Panc1 (cell line): ENCODE data around the gene TRPC3. TPM values are rescaled to one million over a fixed set of nuclear protein-coding genes. Genes with fewer than 3 reads are reported as not detected.

Experiments
- ATAC-seq: fragments of 200-7000 bp; cut with Tn5 transposase; 2 replicates; pipeline ENCODE4 v1.9.1; 2020; ENCODE audit warnings: mild to moderate bottlenecking, moderate library complexity
- BruUV-seq: library from RNA; stranded (reverse); fragments of 400-500 nt; replicated peaks from 2 replicates; lab custom pipeline; 2021; lab: Mats Ljungman, UMichigan
- CTCF ChIA-PET: fragments of 300-600 bp; sonication (Branson Sonifier 250); formaldehyde crosslinking; loops from one replicate; lab custom pipeline; 2022; ENCODE audit warnings: antibody characterized with exemption; lab: Charles Lee
- POLR2A ChIA-PET: fragments of 300-600 bp; sonication (Branson Sonifier 250); formaldehyde crosslinking; loops from one replicate; lab custom pipeline; 2022; ENCODE audit warnings: antibody characterized with exemption; lab: Charles Lee
- DNase-seq: peaks from one replicate; pipeline ENCODE4 v3.0.0-alpha.2; 2010; ENCODE audit warnings: low read depth, low spot score
- H3K27ac ChIP-seq: 2 replicates; pipeline ENCODE4 v1.5.1; 2011; ENCODE audit warnings: mild to moderate bottlenecking, low read length, inconsistent platforms
- H3K27me3 ChIP-seq: fragments of 200-500 bp; sonication (Bioruptor generic); 2 replicates; pipeline ENCODE4 v1.6.0; 2014; ENCODE audit warnings: low read length, inconsistent platforms; ENCODE audit not compliant: control insufficient read depth, insufficient read depth
- H3K36me3 ChIP-seq: fragments of 200-500 bp; sonication (Bioruptor generic); 2 replicates; pipeline ENCODE4 v1.5.1; 2014; ENCODE audit warnings: inconsistent platforms, mild to moderate bottlenecking, low read length, moderate library complexity; ENCODE audit not compliant: control insufficient read depth, insufficient read depth
- H3K4me1 ChIP-seq: 2 replicates; pipeline ENCODE4 v1.5.1; 2011; ENCODE audit warnings: inconsistent platforms, mild to moderate bottlenecking, low read length, moderate library complexity; ENCODE audit not compliant: control insufficient read depth, insufficient read depth
- H3K4me3 ChIP-seq, 2 experiments: 2 replicates each; pipeline ENCODE4 v1.5.1; 2011 to 2012; ENCODE audit warnings: low read depth in 2 of 2, low read length in 2 of 2, mild to moderate bottlenecking in 2 of 2, inconsistent platforms in 1 of 2, moderate library complexity in 1 of 2
- H3K9me3 ChIP-seq: fragments of 200-500 bp; sonication (Bioruptor generic); 2 replicates; pipeline ENCODE4 v1.5.1; 2014; ENCODE audit warnings: low read depth, mild to moderate bottlenecking, inconsistent platforms, low read length, moderate library complexity; ENCODE audit not compliant: control insufficient read depth, insufficient read depth
- CTCF ChIP-seq: fragments of 450-650 bp; IDR thresholded peaks from 2 replicates; pipeline ENCODE4 v1.5.1; 2017; ENCODE audit warnings: mild to moderate bottlenecking
- POLR2AphosphoS5 ChIP-seq: IDR thresholded peaks from 2 replicates; pipeline ENCODE4 v1.6.1; 2012; ENCODE audit warnings: mild to moderate bottlenecking, low read depth, low read length, moderate library complexity
- REST ChIP-seq, 2 experiments: IDR thresholded peaks; 2 replicates each; pipeline ENCODE4 v1.6.1; 2011 to 2012; ENCODE audit warnings: low read depth in 2 of 2, control low read depth in 1 of 2, low read length in 1 of 2, mild to moderate bottlenecking in 1 of 2, moderate library complexity in 1 of 2; ENCODE audit not compliant: insufficient read depth in 1 of 2
- SIN3A ChIP-seq: IDR thresholded peaks from 2 replicates; pipeline ENCODE4 v1.6.1; 2012; ENCODE audit warnings: low read depth, mild to moderate bottlenecking, low read length, moderate library complexity, borderline replicate concordance; ENCODE audit not compliant: insufficient read depth
- TCF7L2 ChIP-seq: IDR thresholded peaks from 2 replicates; pipeline ENCODE4 v1.6.1; 2011; ENCODE audit warnings: mild to moderate bottlenecking, low read depth, low read length, inconsistent platforms
- in situ Hi-C: cut with HindIII; loops from 2 replicates; pipeline ENCODE4 v1.10.0; 2016; ENCODE audit warnings: low sequenced_read_pairs, low pct_unique_long_range_greater_than_20kb
- intact Hi-C: fragments of 100-400 bp; cut with micrococcal nuclease; formaldehyde crosslinking; loops from one replicate; pipeline ENCODE4 v1.10.0; 2022; ENCODE audit not compliant: unreplicated experiment
- total RNA-seq: library from RNA; stranded (reverse); gene quantifications from one replicate; pipeline ENCODE4 v1.2.1, GENCODE V29; 2021; ENCODE audit not compliant: unreplicated experiment

The TRPC3 gene
- total RNA-seq, 1 experiment from 2014 or later = 0.08 TPM

- DNase-seq = no peak
- intact Hi-C loops = no loop called here
- in situ Hi-C loops = no loop called here
- Histone ChIP-seq H3K4me3 (no peak overlapping the region), H3K27me3 (no peaks in the 10 kb centered on the region), H3K9me3 (no peaks in the 10 kb centered on the region), H3K36me3 (no peaks in the 10 kb centered on the region), H3K27ac (no peak overlapping the region), H3K4me1 (no peaks in the 10 kb centered on the region)
- POLR2A ChIA-PET = no interaction called here
- no peak for ATAC-seq
- BruUV-seq = no TSS peak
- TF ChIP-seq REST (IDR thresholded peaks at IDR 0.05; ENCODE audit: insufficient read depth in 1 of 2, low read depth in 2 of 2, low read length in 1 of 2) (no peak), TCF7L2 (no peak), CTCF (no peak), SIN3A (no peak), POLR2AphosphoS5 (no peak)
- CTCF ChIA-PET = no interaction called here
Measured at GRCh38 chr4:121939690-121940089, 12.2 kb downstream of the TRPC3 start.

- Histone ChIP-seq H3K36me3 (no peaks in the 10 kb centered on the region), H3K27ac (no peak overlapping the region), H3K27me3 (no peaks in the 10 kb centered on the region), H3K9me3 (no peaks in the 10 kb centered on the region), H3K4me1 (no peaks in the 10 kb centered on the region), H3K4me3 (no peak overlapping the region)
- ChIA-PET CTCF (no interaction called here), POLR2A (no interaction called here)
- intact Hi-C loops = no loop called here
- ATAC-seq (no peak), DNase-seq (no peak)
- TF ChIP-seq REST (IDR thresholded peaks at IDR 0.05; ENCODE audit: insufficient read depth in 1 of 2, low read depth in 2 of 2, low read length in 1 of 2) (no peak), SIN3A (no peak), POLR2AphosphoS5 (no peak), TCF7L2 (no peak), CTCF (no peak)
- no TSS peak for BruUV-seq
- in situ Hi-C loops = no loop called here
Measured at GRCh38 chr4:121938282-121939092, 13.4 kb downstream of the TRPC3 start.
